Stimulated activated CD4-positive, alpha-beta T cell treated with anti-CD3 and anti-CD28 coated beads, TNF-alpha, amount 100 ng/mL, for 24 hours (primary cell): ENCODE measurements around the gene ALG3.
"Not testable (repeated sequence)": the region's sequence is repeated elsewhere in the genome, so short reads cannot be mapped to it uniquely, and the experiment has no call there.

Experiments used
- DNase-seq, 3 experiments: peaks; one replicate each; pipeline ENCODE4 v3.0.0-alpha.2; 2020; ENCODE audit warnings: low read depth in 3 of 3

Gene ALG3

DNA sequence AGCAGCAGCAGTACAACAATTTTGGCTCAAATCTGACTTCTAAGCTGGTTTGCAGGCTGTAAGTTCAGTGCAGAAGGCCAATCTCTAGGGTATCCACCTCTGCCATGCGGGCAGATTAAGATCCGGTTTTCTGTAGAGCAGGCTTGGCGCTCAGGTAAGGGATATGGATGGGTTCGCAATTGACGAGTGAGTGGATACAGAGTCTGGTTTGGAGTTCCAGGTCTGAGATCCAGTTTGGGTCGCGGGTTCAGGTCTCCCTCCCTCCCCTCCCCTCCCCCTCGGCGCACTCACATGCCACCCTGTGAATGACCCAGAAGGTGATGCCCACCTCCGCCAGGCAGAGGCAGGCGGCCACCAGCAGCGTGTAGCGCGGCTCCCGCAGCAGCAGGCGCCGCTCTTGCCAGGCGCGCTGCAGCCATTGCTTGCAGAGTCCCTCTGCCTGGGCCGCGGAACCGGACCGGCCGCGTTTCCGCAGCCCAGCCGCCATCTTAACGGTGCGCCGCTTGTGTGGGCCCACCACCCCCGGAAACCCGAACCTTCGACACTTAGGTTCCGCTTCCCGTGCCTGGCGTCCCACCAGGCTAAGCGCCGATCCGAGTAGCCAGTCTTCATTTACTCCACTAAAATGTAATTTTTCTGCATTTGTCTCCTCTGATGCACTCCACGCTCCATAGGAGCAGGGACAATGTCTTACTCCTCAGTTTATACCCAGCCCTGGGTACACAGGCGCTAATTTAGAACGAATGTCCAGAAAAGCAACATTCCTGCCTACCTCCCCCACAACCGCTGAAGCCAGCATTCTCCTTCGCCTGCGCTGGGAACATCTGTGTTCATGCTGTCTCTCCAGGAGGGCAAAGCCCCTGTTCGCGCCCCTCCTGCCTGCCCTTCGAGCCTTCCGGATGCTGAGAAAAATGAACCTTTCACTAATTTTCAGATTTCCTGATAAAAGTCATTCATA is at the start of gene ALG3:
Gene ALG3 (minus strand): TSS at position 509 of the 958 bp plus-strand sequence. CDS start 22 bp downstream, at position 487.
- peak; percentile 76 to 89 (median 81) for DNase-seq

DNA sequence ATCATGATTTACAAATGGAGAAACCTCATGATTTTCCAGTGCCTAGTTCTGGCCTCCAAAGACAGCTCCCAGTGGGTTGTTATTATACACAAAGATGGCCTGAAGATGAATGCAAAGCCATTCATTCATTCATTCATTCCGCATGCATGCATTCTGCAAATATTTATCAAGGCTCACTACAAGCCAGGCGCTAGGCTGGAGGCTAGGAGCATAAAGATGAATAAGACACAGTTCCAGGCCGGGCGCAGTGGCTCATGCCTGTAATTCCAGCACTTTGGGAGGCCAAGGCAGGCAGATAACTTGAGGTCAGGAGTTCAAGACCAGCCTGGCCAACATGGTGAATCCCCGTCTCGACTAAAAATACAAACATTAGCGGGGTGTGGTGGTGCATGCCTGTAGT is 47.9 kb upstream of the ALG3 start:
- DNase-seq: no peak

DNA sequence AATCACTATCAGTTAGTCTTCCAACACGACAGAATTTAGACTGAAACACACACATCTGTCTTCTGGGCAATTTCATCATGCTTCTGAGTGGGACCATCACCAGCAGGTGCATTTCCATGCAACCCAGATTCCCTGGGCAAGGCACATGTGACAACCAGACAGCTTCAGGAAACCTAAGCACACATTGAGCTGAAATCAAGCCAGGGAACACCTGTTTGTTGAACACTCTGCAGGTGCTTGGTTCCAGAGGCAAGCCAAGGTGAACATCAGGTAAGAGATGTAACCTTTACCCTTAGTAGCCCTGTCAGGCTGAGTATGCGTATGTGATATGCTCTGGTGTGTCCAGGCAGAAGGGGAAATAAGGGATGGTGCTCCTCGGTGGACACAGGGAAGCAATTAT is 47.0 kb upstream of the ALG3 start:
- DNase-seq: no peak

DNA sequence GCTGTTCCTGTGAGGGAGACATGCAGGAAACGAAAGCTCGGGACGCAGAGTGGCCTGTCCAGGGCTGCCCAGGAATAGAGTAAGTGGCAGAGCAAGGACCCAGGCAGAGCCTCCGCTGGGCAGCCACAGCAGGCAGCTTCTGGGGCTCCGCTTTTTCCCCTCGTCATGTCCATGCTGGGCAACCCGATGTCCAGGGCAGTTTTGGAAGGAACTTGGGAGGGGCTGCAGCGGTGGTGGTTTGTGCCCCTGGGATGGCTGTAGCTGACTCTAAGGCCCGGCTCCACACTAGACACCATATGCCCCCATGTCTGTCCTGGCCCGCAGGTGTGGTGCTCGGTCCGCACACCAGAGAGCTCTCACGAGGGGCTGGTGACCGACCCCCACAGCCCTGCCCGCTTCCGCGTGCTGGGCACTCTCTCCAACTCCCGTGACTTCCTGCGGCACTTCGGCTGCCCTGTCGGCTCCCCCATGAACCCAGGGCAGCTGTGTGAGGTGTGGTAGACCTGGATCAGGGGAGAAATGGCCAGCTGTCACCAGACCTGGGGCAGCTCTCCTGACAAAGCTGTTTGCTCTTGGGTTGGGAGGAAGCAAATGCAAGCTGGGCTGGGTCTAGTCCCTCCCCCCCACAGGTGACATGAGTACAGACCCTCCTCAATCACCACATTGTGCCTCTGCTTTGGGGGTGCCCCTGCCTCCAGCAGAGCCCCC is 43.1 kb upstream of the ALG3 start:
- no peak for DNase-seq

DNA sequence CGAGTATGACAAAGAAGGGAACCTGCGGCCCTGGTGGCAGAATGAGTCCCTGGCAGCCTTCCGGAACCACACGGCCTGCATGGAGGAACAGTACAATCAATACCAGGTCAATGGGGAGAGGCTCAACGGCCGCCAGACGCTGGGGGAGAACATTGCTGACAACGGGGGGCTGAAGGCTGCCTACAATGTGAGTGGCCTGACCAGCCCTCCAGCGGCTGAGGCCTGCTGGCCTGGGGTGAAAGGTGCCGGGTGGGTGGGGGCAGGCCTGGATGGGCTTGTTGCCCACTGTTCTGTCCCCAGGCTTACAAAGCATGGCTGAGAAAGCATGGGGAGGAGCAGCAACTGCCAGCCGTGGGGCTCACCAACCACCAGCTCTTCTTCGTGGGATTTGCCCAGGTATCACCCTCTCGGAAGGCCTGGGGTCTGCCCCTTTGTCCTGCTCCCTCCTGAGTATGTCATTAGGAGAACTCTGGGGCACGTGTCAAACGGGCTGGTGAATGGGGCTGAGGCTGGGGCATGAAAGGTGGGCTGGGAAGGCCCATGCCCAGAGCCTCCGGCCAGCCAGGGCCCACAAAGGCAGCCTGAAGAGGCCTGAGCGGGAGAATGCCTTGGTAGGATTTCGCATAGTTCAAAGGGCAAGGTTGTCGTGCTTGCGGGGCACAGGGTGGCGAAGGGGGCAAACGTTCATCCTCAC is 42.4 kb upstream of the ALG3 start:
- DNase-seq: no peak

DNA sequence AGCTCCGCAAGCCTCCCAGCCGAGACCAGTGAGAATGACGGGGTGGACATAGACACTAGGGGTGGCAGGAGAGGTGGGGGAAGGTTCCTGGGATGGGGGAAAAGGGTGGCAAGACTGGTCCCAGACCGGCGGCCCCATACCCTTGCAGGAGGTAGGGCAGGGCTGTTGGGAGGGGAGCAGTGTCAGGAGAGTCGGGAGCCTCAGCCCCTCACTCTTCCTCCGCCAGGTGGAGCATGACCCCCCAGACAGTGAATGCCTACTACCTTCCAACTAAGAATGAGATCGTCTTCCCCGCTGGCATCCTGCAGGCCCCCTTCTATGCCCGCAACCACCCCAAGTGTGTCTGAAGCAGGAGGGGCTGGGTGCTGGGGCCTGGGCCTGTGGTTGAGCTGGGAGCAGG is 41.6 kb upstream of the ALG3 start:
- DNase-seq: no peak

DNA sequence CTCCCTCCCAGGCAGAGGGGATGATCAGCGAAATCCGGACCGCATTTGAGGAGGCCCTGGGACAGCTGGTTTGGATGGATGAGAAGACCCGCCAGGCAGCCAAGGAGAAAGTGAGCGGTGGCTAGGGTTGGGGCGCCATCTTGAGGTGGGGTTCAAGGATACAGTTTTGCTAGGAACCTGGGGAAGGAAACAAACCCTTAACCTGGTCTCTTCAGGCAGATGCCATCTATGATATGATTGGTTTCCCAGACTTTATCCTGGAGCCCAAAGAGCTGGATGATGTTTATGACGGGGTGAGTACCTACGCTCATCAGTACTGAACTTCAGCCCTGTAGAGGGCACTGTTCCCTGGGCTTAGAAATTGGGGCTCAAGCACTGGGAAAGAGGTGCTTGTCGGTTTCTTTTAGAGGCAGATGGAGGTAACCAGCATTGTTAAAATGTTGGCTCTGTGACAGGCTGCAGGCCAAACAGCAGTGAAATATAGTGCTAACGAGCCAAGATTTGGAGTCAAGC is 40.7 kb upstream of the ALG3 start:
- DNase-seq: peak; percentile 40 to 70 (median 47)

DNA sequence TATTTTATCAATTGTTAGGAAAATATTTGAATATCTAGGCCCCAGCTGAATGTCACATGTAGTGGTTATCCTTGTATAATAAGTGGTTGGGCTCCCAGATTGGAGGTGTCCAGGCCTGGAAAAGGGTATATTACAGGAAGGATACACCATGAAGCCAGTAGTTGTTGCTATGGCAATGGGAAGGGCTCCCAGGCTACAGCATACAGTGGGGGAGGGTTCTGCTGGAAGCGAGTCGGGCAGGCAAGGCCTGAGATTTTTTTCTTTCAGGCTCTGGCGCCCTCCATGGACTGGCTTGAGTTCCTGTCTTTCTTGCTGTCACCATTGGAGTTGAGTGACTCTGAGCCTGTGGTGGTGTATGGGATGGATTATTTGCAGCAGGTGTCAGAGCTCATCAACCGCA is 35.9 kb upstream of the ALG3 start:
- peak in 1 of 3 experiments; percentile 14 for DNase-seq

DNA sequence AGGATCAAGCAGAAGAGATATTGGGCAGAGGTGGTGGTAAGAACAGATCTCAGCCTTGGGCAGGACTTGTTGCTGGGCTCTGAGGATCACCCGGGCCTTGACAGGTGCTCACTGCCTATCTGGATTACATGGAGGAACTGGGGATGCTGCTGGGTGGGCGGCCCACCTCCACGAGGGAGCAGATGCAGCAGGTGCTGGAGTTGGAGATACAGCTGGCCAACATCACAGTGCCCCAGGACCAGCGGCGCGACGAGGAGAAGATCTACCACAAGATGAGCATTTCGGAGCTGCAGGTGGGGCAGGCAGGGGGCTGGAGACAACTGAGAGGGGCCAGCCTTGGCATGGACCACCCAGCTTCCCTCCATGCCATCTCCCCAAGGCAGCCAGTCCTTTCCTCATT is 34.9 kb upstream of the ALG3 start:
- DNase-seq: no peak

DNA sequence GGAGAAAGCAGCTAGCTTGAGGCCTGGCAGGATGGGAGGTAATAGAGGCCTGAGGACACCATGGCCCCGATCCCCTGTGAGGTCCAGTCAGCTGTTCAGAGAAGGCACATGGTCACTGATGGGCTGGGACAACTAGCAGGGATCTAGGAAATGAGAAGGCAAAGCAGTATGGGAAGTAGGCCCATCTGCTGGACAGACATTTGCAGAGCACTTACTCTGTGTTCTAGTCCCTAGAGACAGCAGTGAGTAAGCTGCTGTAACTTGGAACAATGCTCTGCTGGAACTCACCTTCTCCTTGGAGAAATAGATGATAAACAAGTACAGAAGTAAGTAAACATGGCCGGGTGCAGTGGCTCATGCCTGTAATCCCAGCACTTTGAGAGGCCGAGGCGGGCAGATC is 34.2 kb upstream of the ALG3 start:
- no peak for DNase-seq

DNA sequence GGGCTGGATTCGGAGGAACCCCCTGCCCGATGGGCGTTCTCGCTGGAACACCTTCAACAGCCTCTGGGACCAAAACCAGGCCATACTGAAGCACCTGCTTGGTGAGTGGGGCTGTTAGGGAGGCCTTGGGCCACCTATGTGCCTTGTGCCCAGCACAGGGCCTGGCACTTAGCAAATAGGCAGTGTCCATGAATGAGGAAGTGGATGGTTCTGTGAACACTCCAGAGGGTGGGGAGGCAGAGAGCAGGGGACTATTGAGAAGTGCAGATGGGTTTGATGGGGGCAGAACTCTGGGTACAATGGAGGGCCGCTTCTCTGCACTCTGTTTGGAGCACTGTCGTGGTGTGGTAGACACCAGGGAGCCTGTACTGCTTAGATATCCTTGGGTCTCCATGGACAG is 28.6 kb upstream of the ALG3 start:
- no peak for DNase-seq

DNA sequence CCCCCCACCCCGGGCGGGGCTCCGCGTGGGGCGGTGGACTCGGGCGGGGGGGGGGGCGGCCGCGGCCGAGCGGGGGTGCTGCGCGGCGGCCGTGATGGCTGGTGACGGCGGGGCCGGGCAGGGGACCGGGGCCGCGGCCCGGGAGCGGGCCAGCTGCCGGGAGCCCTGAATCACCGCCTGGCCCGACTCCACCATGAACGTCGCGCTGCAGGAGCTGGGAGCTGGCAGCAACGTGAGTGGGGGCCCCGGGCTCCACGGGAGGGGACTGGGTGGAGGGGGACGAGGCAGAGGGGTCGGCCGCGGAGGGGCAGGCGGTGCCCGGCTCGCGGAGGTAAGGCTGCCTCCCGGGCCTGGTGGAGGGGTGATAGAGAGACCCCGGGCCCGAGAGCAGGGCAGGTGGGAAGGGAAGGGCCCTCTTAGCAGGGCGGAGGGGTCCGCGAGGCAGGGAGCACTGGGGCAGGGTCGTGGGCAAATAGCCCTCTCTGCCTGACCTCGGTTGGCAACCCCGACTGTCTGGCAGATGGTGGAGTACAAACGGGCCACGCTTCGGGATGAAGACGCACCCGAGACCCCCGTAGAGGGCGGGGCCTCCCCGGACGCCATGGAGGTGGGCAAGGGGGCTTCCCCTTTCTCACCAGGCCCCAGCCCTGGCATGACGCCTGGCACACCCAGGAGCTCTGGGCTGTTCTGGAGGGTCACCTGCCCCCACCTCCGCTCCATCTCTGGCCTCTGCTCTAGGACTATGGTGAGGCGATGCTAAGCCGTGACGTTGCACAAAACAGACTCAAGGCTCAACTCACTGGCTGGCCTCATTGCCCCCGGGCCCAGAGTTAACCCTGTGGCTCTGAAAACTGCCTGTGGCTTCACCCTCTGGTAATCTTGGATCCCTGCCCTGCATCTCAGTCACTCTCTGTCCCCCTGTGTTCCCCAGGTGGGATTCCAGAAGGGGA is 27.5 kb upstream of the ALG3 start, which contains the start of gene ECE2:
Gene ECE2 (plus strand): TSS at position 62 of the 950 bp plus-strand sequence. CDS start 132 bp downstream, at position 194.
- no peak for DNase-seq

DNA sequence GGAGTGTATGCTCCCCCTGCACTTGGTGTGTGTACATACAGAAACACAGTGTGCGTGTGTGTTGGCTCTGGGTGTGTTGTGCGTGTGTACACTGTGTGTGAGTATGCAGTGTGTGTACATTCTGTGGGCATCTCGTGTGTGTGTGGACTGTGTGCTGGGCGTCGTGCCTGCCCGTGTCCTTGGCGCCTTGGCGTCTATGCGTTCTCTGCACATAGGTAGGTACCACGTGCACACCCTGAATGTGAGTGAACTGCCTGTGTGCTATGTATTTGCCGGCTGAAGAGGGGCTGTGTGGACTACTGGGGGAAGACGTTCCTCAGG is 26.6 kb upstream of the ALG3 start:
- no peak for DNase-seq

DNA sequence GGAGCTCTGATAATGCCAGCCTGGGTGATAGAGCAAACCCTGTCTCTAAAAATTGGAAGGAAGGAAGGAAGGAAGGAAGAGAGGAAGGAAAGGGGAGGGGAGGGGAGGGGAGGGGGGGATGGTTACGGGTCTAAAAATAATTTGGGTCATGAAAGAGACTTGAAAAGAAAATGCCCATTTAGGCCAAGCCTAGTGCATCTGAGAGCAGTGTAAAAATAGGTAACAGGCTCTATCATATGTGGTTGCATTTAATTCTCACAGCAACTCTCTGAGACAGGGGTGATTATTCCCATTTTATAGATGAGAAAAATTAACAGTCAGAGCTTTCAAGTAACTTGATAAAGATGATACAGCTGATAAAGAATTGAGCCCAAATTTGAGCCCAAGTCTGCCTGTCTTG is 23.5 kb upstream of the ALG3 start:
- DNase-seq: no peak

DNA sequence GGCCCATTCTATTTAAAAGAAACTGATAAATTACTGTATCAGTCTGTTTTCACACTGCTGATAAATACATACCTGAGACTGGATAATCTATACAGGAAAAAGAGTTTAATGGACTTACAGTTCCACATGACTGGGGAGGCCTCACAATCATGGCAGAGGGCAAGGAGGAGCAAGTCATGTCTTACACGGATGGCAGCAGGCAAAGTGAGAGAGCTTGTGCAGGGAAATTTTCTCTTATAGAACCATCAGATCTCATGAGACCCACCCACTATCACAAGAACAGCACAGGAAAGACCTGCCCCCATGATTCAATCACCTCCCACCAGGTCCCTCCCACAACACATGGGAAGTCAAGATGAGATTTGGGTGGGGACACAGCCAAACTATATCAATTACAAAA is 18.5 kb upstream of the ALG3 start:
- DNase-seq: not testable (repeated sequence)

DNA sequence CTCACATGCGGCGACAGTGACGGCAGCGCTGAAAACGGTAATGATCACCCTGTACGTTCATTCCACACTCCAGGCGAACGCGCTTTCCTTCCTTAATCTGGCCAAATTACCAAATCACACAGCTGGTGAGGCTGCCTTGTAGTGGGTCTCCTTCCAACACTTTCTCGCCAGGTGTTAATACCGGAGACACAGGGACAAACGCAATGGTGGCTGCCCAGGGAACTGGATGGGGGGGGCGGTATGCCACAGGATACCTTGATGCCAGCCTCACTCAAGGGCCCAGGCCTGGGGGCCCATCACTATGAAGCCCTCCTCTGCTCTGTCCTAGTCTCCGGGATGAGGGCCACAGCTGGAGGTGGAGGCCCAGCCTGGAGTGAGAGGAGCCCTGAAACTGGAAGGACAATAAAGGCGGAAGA is 14.0 kb upstream of the ALG3 start:
- no peak for DNase-seq

DNA sequence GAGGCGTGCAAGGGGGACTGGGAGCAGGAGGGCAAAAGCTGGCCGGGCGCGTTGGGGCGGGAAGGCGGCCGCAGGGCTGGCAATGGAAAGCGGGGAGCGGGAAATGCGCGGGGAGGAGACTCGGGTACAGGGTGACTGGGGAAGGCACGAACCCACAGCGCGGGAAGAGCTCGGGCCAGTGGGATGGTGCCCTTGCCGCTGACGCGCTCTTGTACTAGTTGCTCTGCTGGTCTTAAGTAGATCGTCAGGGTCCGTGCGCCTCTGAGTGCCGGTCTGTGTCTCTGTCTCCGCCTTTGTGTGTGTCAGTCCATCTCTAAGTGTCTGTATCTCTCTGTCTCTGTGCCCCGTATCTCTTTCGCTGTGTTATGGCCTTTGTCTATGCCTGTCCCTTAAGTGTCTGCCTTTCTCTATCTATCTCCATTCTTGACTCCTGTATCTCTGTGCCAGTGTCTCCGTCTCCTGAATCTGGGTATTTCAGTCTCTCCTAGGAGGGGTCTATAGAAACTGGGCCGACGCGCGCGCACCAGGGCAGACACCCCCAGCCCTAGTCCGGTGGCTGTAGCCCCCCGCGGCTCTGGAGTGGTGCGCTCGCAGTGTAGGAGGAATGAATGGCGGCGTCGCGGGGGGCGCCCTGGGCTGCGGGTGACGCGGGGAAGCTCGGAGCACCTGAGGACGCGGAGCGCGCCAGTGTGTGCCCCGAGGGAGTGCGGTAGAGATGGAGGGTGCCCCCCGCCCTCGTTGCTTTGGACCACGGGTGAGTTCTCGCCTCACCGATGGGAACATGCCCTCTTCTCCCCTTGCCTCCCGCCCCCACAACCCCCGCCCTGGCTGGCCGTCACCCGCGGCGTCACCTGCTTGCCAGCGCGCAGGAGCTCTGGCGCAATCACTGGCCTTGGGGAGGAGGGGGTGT is 13.3 kb upstream of the ALG3 start:
- DNase-seq: no peak

DNA sequence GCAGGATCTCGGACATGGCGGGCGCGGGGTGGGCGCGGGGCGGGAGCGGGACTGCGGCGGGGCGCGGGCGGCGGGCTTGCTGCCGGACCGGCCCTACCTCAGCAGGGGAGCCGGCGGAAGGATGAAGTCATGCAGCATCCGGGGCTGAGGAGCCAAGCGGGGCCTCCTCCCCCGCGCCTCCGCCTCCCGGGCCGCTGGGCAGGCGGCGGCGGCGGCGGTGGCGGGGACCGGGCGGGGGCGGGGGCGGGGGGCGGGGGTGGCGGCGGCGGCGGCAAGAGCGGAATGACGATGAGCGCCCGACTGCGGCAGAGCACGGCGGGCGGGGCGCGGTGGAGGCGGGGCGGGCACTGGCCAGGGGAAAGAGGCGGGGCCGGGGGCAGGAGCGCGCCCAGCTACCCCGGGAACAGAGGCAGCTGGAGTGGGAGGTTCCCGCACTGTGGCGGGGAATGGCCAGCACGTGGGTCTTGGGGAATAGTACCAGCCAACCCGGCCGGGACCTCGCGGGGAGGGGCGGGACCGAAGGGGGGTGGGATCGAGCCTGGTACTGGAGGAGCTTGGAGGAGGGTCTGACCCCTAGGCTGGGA is 12.6 kb upstream of the ALG3 start, which contains the start of gene CAMK2N2:
Gene CAMK2N2 (minus strand): TSS at position 284 of the 584 bp plus-strand sequence. CDS start 268 bp downstream, at position 16.
- DNase-seq: peak in 1 of 3 experiments; percentile 56

DNA sequence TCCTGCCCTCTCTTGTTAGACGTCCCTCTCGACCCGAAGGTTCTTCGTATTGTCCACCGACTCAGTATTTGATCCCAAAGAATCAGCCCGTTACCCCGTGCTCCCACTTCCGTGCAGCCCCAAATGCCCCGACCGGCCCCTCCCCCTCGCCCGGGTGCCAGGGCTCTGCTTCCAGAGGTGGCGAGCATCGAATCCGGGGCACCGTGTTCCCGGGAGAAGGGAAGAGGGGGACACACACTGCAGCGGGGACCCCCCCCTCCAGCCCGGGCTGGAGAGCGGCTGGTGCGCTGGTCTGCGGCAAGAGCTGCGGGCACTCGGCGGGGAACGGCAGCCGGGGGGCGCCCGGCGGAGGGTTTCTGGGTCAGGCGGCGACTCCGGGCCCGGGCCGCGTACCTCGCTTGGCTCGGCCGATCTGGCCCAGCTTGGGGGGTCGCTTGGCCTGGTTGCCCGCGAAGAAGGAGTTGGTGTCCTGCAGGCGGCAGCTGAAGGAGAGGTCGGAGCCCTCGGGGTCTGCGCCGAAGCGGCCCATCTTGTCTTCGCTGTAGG is 12.0 kb upstream of the ALG3 start:
- no peak for DNase-seq
